Hematopoietic multipotent progenitor cell treated with erythropoietin and hydrocortisone succinate and interleukin-3 and kit ligand, for 17 days (in vitro differentiated cells): ENCODE measurements around the gene USP32.
"Not testable (repeated sequence)": the region's sequence is repeated elsewhere in the genome, so short reads cannot be mapped to it uniquely, and the experiment has no call there.

Source experiments
- DNase-seq: peaks from one replicate; pipeline ENCODE4 v3.0.0-alpha.2; 2015; ENCODE audit warnings: low spot score

The USP32 gene

GRCh38 chr17:60410001-60410400, 18.1 kb upstream of the USP32 start:
- no peak for DNase-seq

DNA sequence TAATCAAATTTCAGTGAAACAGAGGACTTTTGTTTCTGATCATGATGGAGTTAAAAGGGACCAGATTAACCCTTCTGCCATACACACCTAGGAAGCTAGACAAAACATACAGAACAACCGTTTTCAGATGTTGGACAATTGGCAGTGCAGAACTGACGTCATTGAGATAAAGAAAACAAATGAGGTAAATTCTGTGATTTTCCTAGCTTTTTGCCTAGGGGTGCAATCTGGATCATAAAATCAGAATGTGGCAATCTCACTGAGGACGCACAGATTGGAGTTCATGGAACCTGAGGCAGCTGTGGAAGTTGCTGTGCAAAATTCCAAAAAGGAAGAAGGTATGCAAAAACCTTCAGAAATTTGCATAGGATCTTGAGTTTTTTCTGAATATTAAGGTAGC, 15.0 kb upstream of the USP32 start:
- DNase-seq: no peak

DNA sequence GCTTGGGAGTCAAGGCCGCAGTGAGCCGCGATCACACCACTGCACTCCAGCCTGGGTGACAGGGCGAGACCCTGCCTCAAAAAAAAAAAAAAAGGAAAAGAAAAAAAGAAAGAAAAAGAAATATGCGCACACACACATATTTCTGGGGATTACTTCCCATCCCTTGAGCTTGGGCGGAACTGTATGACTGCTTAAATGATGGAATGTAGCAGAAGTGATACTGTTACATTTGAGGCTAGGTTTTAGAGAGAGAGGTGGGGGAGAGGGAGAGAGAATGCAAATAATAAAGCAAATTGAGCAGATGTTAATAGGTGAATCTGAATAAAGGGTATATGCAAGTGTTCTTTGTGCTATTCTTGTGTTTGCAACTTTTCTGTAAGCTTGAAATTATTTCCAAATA, 12.0 kb upstream of the USP32 start:
- DNase-seq: no peak

- no peak for DNase-seq
These were observed 11.5 kb upstream of the USP32 start for GRCh38 chr17:60403523-60403810.

GRCh38 chr17:60401819-60402218, 9.9 kb upstream of the USP32 start:
- DNase-seq: no peak

- no peak for DNase-seq
These were observed 6.5 kb upstream of the USP32 start for GRCh38 chr17:60398227-60398959.

- no peak for DNase-seq
These were observed 4.5 kb upstream of the USP32 start for GRCh38 chr17:60396412-60396811.

DNA sequence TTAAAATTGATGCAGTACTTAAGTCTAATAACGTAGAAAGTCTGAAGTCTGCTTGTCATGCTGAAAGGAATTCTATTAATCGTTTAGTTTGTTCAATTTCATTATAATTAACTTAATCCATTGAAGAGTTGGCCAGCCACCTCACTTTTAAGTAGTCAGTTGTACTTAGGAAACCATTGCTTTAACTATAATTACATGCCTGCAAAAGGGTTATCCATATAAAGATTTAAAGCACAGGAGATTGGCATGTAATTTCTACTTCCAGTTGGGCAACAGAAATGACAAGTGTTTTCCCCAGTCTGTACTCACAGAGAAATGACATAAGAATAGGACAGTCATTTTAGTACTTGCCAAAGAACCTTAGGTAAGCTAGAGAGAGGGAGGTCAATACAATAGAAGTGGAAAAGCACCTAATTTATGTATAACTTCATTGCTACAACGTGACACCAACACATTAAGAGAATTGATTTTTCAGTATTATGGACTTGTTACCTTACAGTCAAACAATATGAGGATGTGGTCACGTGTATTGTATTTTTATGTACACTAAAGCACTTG, 3.7 kb upstream of the USP32 start:
- DNase-seq: no peak

- DNase-seq: no peak
These were observed 2.1 kb upstream of the USP32 start for GRCh38 chr17:60393840-60394723.

DNA sequence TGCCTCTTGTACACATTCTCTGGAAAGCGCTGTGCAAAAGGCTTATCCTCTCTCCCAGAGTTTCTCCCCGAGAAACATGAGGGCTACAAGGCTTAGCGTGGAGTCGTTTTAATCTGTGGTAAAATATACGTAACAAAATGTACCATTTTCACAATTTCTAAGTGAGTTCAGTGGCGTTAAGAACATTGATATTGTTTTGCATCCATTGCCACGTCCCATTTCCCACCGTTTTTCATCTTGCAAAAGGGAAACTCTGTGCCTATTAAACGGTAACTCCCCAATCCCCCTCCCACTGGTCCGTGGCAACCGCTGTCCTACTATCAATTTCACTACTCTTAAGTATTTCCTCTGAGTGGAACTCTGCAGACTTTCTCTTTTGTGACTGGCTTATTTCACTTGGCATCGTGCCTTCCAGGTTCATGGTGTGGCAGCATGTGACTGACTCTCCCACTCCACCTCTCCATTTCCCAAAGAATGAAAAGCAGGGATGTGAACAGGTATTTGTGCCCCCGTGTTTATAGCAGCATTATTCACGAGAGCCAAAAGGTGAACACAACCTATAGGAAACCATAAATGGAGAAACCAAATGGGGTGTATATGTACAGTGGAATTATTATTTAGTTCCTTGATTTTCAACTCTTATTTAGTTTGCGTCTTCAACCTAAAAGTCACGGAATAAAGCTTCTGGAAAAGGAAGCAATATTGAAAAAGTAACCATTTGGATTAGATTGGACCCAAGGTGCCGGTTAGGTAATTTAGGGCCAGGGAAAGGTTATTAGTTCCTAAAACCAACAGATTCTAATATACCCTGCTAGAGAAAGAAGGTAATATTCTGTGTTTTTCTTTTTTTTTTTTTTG, 1.1 kb upstream of the USP32 start:
- DNase-seq: peak; percentile 50

GRCh38 chr17:60391471-60392041, 377 bp downstream of the USP32 start:
- DNase-seq: no peak

- DNase-seq: peak; percentile 80
These were observed 935 bp downstream of the USP32 start for GRCh38 chr17:60390925-60391470.

- peak; percentile 60 for DNase-seq
These were observed 1.7 kb downstream of the USP32 start for GRCh38 chr17:60390186-60390585.

DNA sequence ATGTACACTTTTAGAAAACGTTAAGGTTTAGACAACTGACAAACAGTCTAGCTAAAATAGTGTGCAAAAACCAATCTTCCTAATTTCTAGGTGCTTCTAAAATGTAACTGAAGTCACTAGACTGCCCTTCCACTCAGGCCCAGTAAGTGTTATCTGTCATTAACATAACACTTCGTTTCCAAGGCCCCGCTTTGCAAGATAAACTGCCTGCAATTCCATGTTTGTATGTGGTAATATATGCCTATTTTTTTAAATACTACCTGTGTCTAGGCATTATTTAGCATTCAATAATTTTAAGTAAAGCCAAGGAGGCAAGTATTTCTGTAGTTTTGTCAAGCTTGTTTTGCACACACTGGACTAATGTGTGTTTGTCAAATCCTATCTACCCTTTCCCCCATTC, 3.2 kb downstream of the USP32 start:
- peak; percentile 84 for DNase-seq

DNA sequence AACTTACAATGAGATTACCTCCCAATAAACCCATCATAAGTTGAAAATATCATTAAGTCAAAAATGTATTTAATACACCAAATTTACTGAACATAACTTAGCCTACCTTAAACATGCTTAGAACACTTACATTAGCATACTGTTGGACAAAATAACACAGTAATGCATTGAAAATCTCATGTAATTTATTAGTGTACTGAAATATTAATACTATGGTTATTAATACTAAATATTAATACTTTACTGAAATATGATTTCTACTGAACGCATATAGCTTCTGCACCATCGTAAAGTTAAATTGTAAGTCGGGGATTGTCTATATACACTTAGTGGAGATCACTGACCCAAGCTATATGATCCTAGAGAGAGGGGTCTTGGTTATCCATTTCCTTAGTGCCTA, 4.3 kb downstream of the USP32 start:
- DNase-seq: peak; percentile 33

- peak; percentile 39 for DNase-seq
These were observed 5.5 kb downstream of the USP32 start for GRCh38 chr17:60386147-60387058.

- not testable (repeated sequence) for DNase-seq
These were observed 7.0 kb downstream of the USP32 start for GRCh38 chr17:60384921-60385320.

DNA sequence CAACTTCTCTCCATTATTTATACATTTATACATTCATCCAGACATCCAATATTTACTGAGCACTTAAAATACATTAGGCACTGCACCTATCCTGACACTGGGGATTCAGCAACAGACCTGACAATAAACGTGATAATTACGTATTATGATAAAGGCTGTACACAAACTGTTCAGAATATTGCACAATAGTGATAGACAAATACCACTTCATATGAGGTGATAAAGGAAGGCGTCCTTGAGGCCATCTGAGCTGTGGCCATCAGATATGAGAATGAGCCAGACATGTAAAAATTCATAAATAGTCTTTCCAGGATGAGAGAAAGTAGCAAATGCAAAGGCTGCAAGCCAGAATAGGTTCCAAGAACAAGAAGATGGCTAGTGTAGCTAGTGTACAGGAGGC, 8.6 kb downstream of the USP32 start:
- peak; percentile 43 for DNase-seq

- DNase-seq: peak; percentile 70
These were observed 10.0 kb downstream of the USP32 start for GRCh38 chr17:60381958-60382357.

DNA sequence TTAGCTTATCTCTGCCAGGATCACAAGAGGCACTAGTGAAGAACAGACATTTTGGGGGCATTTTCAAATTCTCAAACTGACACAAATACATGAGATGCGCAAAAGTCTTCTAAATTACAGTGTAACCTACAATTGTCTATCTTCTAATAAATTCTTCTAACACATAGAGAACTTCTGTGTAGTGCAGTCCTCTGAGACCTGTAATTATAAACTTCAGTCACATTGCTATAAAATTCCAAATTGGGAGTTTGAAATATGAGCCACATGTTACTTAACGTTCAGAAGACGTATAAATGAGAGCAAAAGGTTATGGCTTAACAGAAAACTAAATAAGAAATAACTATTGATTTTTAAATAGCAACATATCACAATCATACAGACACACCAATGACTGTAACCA, 12.5 kb downstream of the USP32 start:
- not testable (repeated sequence) for DNase-seq

DNA sequence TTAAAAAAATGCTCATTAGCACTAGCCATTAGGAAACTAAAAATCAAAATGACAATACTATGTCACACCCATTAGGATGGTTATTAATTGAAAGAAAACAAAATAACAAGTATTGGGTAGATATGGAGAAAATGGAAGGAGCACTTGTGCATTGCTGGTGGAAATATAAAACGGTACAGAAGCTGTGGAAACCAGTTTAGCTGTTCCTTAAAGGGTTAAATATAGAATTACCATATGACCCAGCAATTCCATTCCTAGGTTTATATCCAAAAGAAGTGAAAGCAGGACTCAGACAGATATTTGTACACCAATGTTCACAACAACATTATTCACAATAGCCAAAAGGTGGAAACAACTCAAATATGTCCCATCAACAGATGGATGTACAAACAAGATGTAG, 13.7 kb downstream of the USP32 start:
- DNase-seq: not testable (repeated sequence)
